PC-9 (cell line): ENCODE results near the gene HEMK1. TPM values are rescaled to one million over a fixed set of nuclear protein-coding genes. Genes with fewer than 3 reads are reported as not detected.
A peak's percentile ranks its signal among the peaks of the same experiment; 100 is the strongest.

Experiments used
- BruUV-seq: library from RNA; stranded (reverse); fragments of 400-500 nt; replicated peaks from 2 replicates; lab custom pipeline; 2021; lab: Mats Ljungman, UMichigan
- CTCF ChIA-PET: fragments of 300-600 bp; sonication (Branson Sonifier 250); formaldehyde crosslinking; loops from one replicate; lab custom pipeline; 2022; ENCODE audit warnings: antibody characterized with exemption; lab: Charles Lee
- POLR2A ChIA-PET: fragments of 300-600 bp; sonication (Branson Sonifier 250); formaldehyde crosslinking; loops from one replicate; lab custom pipeline; 2022; ENCODE audit warnings: antibody characterized with exemption; ENCODE audit not compliant: unreplicated experiment; lab: Charles Lee
- DNase-seq, 2 experiments: peaks; one replicate each; pipeline versions ENCODE4 v3.0.0 to v3.0.0-alpha.2; 2015 to 2022; ENCODE audit warnings: mixed read lengths in 1 of 2
- H2AFZ ChIP-seq: fragments of 200-600 bp; sonication (generic); 2 replicates; pipeline ENCODE4 v1.8.1; 2017; ENCODE audit warnings: antibody characterized with exemption
- H3F3A ChIP-seq: fragments of 200-600 bp; sonication (generic); 2 replicates; pipeline ENCODE4 v1.8.1; 2017; ENCODE audit warnings: antibody characterized with exemption, mild to moderate bottlenecking, low read depth; ENCODE audit not compliant: insufficient read depth
- H3K27ac ChIP-seq: fragments of 200-600 bp; sonication (generic); 2 replicates; pipeline ENCODE4 v1.6.1; 2016; ENCODE audit warnings: mixed run types
- H3K27me3 ChIP-seq: fragments of 200-600 bp; sonication (generic); 2 replicates; pipeline ENCODE4 v1.6.1; 2016; ENCODE audit warnings: low read depth, mixed run types; ENCODE audit not compliant: insufficient read depth
- H3K36me3 ChIP-seq: fragments of 200-600 bp; sonication (generic); 2 replicates; pipeline ENCODE4 v1.6.1; 2016; ENCODE audit warnings: low read depth, mixed run types
- H3K4me1 ChIP-seq: fragments of 200-600 bp; sonication (generic); replicated peaks from 2 replicates; pipeline ENCODE4 v1.6.1; 2016; ENCODE audit warnings: mixed run types; ENCODE audit not compliant: insufficient read depth
- H3K4me2 ChIP-seq: fragments of 200-600 bp; sonication (generic); 2 replicates; pipeline ENCODE4 v1.6.1; 2017; ENCODE audit warnings: mixed run types
- H3K4me3 ChIP-seq: fragments of 200-600 bp; sonication (generic); 2 replicates; pipeline ENCODE4 v1.6.1; 2016; ENCODE audit warnings: mixed run types
- H3K79me2 ChIP-seq: fragments of 200-600 bp; sonication (generic); 2 replicates; pipeline ENCODE4 v1.6.1; 2017; ENCODE audit warnings: low read depth, mixed run types
- H3K9me2 ChIP-seq: fragments of 200-600 bp; sonication (generic); 2 replicates; pipeline ENCODE4 v1.8.1; 2017; ENCODE audit warnings: mild to moderate bottlenecking; ENCODE audit not compliant: insufficient read depth
- H3K9me3 ChIP-seq: fragments of 200-600 bp; sonication (generic); 2 replicates; pipeline ENCODE4 v1.8.1; 2016; ENCODE audit warnings: low read depth; ENCODE audit not compliant: insufficient read depth
- H4K20me1 ChIP-seq: fragments of 200-600 bp; sonication (generic); 2 replicates; pipeline ENCODE4 v1.8.1; 2017; ENCODE audit not compliant: insufficient read depth
- CTCF ChIP-seq: fragments of 200-600 bp; sonication (generic); conservative IDR thresholded peaks from 2 replicates; pipeline ENCODE4 v1.6.1; 2017; ENCODE audit warnings: mixed run types, antibody characterized with exemption, mild to moderate bottlenecking, moderate library complexity
- EZH2 ChIP-seq: fragments of 200-600 bp; sonication (generic); IDR thresholded peaks from 2 replicates; pipeline ENCODE4 v1.8.0; 2017; ENCODE audit warnings: antibody characterized with exemption, low read depth
- intact Hi-C: fragments of 100-400 bp; cut with micrococcal nuclease; formaldehyde crosslinking; loops from one replicate; pipeline ENCODE4 v1.10.0; 2022; ENCODE audit not compliant: unreplicated experiment
- total RNA-seq: library from RNA; stranded (reverse); gene quantifications from 2 replicates; pipeline ENCODE4 v1.2.3, GENCODE V29; 2021

The HEMK1 gene
- total RNA-seq, 1 experiment from 2014 or later: 20.6 TPM

- no peaks in the 10 kb centered on the region for H3K27me3 ChIP-seq
- intact Hi-C loops: no loop called here
- no peaks in the 10 kb centered on the region for H4K20me1 ChIP-seq
- H3K4me3 ChIP-seq: no peak overlapping the region
- no peaks in the 10 kb centered on the region for H3K79me2 ChIP-seq
- TF ChIP-seq CTCF (no peak), EZH2 (no peak)
- H3K27ac ChIP-seq: no peak overlapping the region
- H3K4me1 ChIP-seq: no peaks in the 10 kb centered on the region
- H3K36me3 ChIP-seq: no peaks in the 10 kb centered on the region
- ChIA-PET CTCF (no interaction called here), POLR2A (no interaction called here)
- H3F3A ChIP-seq: no peaks in the 10 kb centered on the region
- no TSS peak for BruUV-seq
- no peak overlapping the region for H2AFZ ChIP-seq
- no peak overlapping the region for H3K4me2 ChIP-seq
- DNase-seq: no peak
- H3K9me2 ChIP-seq: no peaks in the 10 kb centered on the region
- H3K9me3 ChIP-seq: no peaks in the 10 kb centered on the region
Observed at GRCh38 chr3:50583897-50584296, 14.6 kb downstream of the HEMK1 start.

GRCh38 chr3:50584391-50584790 lies 15.1 kb downstream of the HEMK1 start:
- H3K9me3 ChIP-seq: no peaks in the 10 kb centered on the region
- H3K4me3 ChIP-seq: no peak overlapping the region
- H4K20me1 ChIP-seq: no peaks in the 10 kb centered on the region
- POLR2A ChIA-PET: no interaction called here
- TF ChIP-seq EZH2 (no peak), CTCF (no peak)
- peak in 1 of 2 experiments; percentile 11 for DNase-seq
- H3K4me2 ChIP-seq: no peak overlapping the region
- no peaks in the 10 kb centered on the region for H3K79me2 ChIP-seq
- intact Hi-C loops: no loop called here
- H3K4me1 ChIP-seq: no peaks in the 10 kb centered on the region
- no peaks in the 10 kb centered on the region for H3K9me2 ChIP-seq
- no peaks in the 10 kb centered on the region for H3K36me3 ChIP-seq
- no peaks in the 10 kb centered on the region for H3F3A ChIP-seq
- no peak overlapping the region for H3K27ac ChIP-seq
- no peak overlapping the region for H2AFZ ChIP-seq
- CTCF ChIA-PET: no interaction called here
- BruUV-seq: no TSS peak
- H3K27me3 ChIP-seq: no peaks in the 10 kb centered on the region

- CTCF ChIA-PET: no interaction called here
- Histone ChIP-seq H4K20me1 (no peaks in the 10 kb centered on the region), H3K4me1 (no peaks in the 10 kb centered on the region), H3K4me2 (no peak overlapping the region), H3K9me3 (no peaks in the 10 kb centered on the region), H3K9me2 (no peaks in the 10 kb centered on the region), H3F3A (no peaks in the 10 kb centered on the region), H3K4me3 (no peak overlapping the region), H3K79me2 (no peaks in the 10 kb centered on the region), H3K27ac (no peak overlapping the region), H3K36me3 (no peaks in the 10 kb centered on the region), H3K27me3 (no peaks in the 10 kb centered on the region), H2AFZ (no peak overlapping the region)
- BruUV-seq: no TSS peak
- intact Hi-C loops: no loop called here
- POLR2A ChIA-PET: interaction anchor here (0.5 to 0.7 kb wide), 2 partner anchors 30 to 1562 kb away, joined by 3 to 4 read pairs; no protein-coding TSS in a partner anchor
- DNase-seq: peak in 1 of 2 experiments; percentile 9
- no peak for TF ChIP-seq CTCF
- no peak for TF ChIP-seq EZH2
Observed at GRCh38 chr3:50585919-50586762, 16.8 kb downstream of the HEMK1 start.
